ENCODE measurements around the gene CEP126. TPM values are rescaled to one million over a fixed set of nuclear protein-coding genes. Genes with fewer than 3 reads are reported as not detected.
"Not testable (repeated sequence)": the region's sequence is repeated elsewhere in the genome, so short reads cannot be mapped to it uniquely, and the experiment has no call there.

The CEP126 gene
- total and polyA plus RNA-seq, 2 donors (not counting 1 experiment from before 2014, with no cell fraction given): 4.7 to 6.4 TPM

DNA sequence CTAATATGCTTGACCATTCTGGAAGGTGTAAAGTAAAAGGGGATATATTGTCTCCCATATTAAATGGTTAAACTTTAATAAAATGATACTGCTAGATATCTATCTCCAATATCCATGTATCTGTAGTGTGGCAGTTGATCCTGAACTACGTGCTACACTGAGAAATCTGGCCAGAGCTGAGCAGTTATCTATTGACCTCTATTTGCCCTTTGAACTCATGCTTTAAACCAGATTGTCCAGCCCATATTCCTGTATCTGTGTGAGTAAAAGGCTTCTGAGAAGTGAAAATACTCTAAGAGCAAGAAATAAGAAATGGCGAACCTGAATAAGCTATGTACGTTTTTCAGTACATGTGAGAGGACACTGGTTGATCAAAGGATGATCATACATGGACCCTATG lies 40.5 kb downstream of the CEP126 start:
- no peaks in the 10 kb centered on the region for H3K4me1 ChIP-seq (ENCODE audit: control insufficient read depth, extremely low read depth, insufficient read depth, low read length)
- H3K27me3 ChIP-seq (ENCODE audit: control insufficient read depth, insufficient read depth, low read length): no peaks in the 10 kb centered on the region
- H3K36me3 ChIP-seq (ENCODE audit: control insufficient read depth, insufficient read depth, low read length): no peaks in the 10 kb centered on the region
- TF ChIP-seq, protein P1, sequence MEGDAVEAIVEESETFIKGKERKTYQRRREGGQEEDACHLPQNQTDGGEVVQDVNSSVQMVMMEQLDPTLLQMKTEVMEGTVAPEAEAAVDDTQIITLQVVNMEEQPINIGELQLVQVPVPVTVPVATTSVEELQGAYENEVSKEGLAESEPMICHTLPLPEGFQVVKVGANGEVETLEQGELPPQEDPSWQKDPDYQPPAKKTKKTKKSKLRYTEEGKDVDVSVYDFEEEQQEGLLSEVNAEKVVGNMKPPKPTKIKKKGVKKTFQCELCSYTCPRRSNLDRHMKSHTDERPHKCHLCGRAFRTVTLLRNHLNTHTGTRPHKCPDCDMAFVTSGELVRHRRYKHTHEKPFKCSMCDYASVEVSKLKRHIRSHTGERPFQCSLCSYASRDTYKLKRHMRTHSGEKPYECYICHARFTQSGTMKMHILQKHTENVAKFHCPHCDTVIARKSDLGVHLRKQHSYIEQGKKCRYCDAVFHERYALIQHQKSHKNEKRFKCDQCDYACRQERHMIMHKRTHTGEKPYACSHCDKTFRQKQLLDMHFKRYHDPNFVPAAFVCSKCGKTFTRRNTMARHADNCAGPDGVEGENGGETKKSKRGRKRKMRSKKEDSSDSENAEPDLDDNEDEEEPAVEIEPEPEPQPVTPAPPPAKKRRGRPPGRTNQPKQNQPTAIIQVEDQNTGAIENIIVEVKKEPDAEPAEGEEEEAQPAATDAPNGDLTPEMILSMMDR (conservative IDR thresholded peaks at IDR 0.05 in 1 of 2, IDR thresholded peaks at IDR 0.05 in 1 of 2; ENCODE audit: low read depth in 1 of 2, low read length in 2 of 2): no peak
- no peak for TF ChIP-seq EZH2 (IDR thresholded peaks at IDR 0.05; ENCODE audit: low read length, missing control alignments)
- H3K4me2 ChIP-seq (ENCODE audit: extremely low read depth, insufficient read depth, low read length): no peak overlapping the region
- H3K79me2 ChIP-seq (ENCODE audit: control insufficient read depth, insufficient read depth, low read length): no peaks in the 10 kb centered on the region
- H3K27ac ChIP-seq (ENCODE audit: insufficient read depth, low read length): no peak overlapping the region
- no peaks in the 10 kb centered on the region for H3K9me3 ChIP-seq (ENCODE audit: control insufficient read depth, insufficient read depth, low read depth, low read length)
- no peak overlapping the region for H3K9ac ChIP-seq (ENCODE audit: insufficient read depth, low read length)
- no peak overlapping the region for H3K4me3 ChIP-seq (replicated peaks in 1 of 4; ENCODE audit: control extremely low read depth in 1 of 4, insufficient read depth in 1 of 4, low read depth in 3 of 4, low read length in 4 of 4)
- H2AFZ ChIP-seq (ENCODE audit: low read length): no peak overlapping the region
- no peak for DNase-seq (ENCODE audit: low read depth in 2 of 2)
- H4K20me1 ChIP-seq (ENCODE audit: control insufficient read depth, extremely low read depth, insufficient read depth, low read length): no peaks in the 10 kb centered on the region

DNA sequence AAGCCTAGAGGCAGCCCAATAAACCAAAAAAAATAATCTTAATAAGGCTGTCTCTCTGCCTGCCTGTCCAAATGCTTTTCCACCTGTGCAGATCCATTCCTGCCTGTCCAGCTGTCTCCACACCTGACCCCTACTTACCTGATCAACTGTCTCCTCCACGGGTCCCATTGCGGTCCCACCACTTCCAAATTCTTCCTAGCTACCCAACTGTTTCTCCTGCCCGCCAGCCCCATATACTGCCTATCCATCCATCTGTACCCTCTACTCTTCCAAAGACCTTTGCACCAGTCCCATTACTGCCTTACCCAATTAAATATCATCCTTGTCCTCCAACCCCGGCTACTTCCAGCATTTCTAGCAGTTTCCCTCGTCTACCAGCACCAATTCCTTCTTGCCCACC lies 40.9 kb downstream of the CEP126 start:
- no peaks in the 10 kb centered on the region for H3K36me3 ChIP-seq (ENCODE audit: control insufficient read depth, insufficient read depth, low read length)
- no peaks in the 10 kb centered on the region for H4K20me1 ChIP-seq (ENCODE audit: control insufficient read depth, extremely low read depth, insufficient read depth, low read length)
- no peak overlapping the region for H3K4me2 ChIP-seq (ENCODE audit: extremely low read depth, insufficient read depth, low read length)
- TF ChIP-seq, protein P1 (conservative IDR thresholded peaks at IDR 0.05 in 1 of 2, IDR thresholded peaks at IDR 0.05 in 1 of 2; ENCODE audit: low read depth in 1 of 2, low read length in 2 of 2): no peak
- TF ChIP-seq EZH2 (IDR thresholded peaks at IDR 0.05; ENCODE audit: low read length, missing control alignments): no peak
- no peaks in the 10 kb centered on the region for H3K79me2 ChIP-seq (ENCODE audit: control insufficient read depth, insufficient read depth, low read length)
- H3K9ac ChIP-seq (ENCODE audit: insufficient read depth, low read length): no peak overlapping the region
- no peak for DNase-seq (ENCODE audit: low read depth in 2 of 2)
- H2AFZ ChIP-seq (ENCODE audit: low read length): no peak overlapping the region
- H3K4me3 ChIP-seq (replicated peaks in 1 of 4; ENCODE audit: control extremely low read depth in 1 of 4, insufficient read depth in 1 of 4, low read depth in 3 of 4, low read length in 4 of 4): no peak overlapping the region
- no peaks in the 10 kb centered on the region for H3K9me3 ChIP-seq (ENCODE audit: control insufficient read depth, insufficient read depth, low read depth, low read length)
- H3K27ac ChIP-seq (ENCODE audit: insufficient read depth, low read length): no peak overlapping the region
- no peaks in the 10 kb centered on the region for H3K4me1 ChIP-seq (ENCODE audit: control insufficient read depth, extremely low read depth, insufficient read depth, low read length)
- no peaks in the 10 kb centered on the region for H3K27me3 ChIP-seq (ENCODE audit: control insufficient read depth, insufficient read depth, low read length)

DNA sequence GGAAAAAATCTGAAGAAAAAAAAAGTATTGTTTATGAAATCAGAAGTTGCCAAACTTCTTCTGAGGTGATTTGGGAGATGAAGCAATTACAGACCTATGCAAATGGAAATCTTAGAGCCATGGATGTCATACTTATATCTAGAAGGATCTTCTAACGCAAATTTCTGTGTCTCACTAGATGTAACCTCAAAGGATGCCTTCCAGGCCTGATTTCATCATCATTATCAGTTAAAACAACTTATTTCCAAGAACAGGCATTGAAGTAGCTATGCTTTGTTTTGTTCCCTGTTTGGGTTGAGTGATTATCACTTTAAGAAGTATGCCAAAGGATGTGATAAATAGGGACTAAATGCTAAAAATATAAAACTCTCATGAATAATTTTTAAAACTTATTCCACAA lies 45.4 kb downstream of the CEP126 start:
- Histone ChIP-seq H4K20me1 (ENCODE audit: control insufficient read depth, extremely low read depth, insufficient read depth, low read length) (no peaks in the 10 kb centered on the region), H3K27ac (ENCODE audit: insufficient read depth, low read length) (no peak overlapping the region), H3K27me3 (ENCODE audit: control insufficient read depth, insufficient read depth, low read length) (no peaks in the 10 kb centered on the region), H3K9ac (ENCODE audit: insufficient read depth, low read length) (no peak overlapping the region), H3K4me3 (replicated peaks in 1 of 4; ENCODE audit: control extremely low read depth in 1 of 4, insufficient read depth in 1 of 4, low read depth in 3 of 4, low read length in 4 of 4) (no peak overlapping the region), H3K9me3 (ENCODE audit: control insufficient read depth, insufficient read depth, low read depth, low read length) (no peaks in the 10 kb centered on the region), H3K4me2 (ENCODE audit: extremely low read depth, insufficient read depth, low read length) (no peak overlapping the region), H3K36me3 (ENCODE audit: control insufficient read depth, insufficient read depth, low read length) (no peaks in the 10 kb centered on the region), H2AFZ (ENCODE audit: low read length) (no peak overlapping the region), H3K79me2 (ENCODE audit: control insufficient read depth, insufficient read depth, low read length) (no peaks in the 10 kb centered on the region), H3K4me1 (ENCODE audit: control insufficient read depth, extremely low read depth, insufficient read depth, low read length) (no peaks in the 10 kb centered on the region)
- TF ChIP-seq, protein P1 (conservative IDR thresholded peaks at IDR 0.05 in 1 of 2, IDR thresholded peaks at IDR 0.05 in 1 of 2; ENCODE audit: low read depth in 1 of 2, low read length in 2 of 2): no peak
- no peak for TF ChIP-seq EZH2 (IDR thresholded peaks at IDR 0.05; ENCODE audit: low read length, missing control alignments)
- no peak for DNase-seq (ENCODE audit: low read depth in 2 of 2)

DNA sequence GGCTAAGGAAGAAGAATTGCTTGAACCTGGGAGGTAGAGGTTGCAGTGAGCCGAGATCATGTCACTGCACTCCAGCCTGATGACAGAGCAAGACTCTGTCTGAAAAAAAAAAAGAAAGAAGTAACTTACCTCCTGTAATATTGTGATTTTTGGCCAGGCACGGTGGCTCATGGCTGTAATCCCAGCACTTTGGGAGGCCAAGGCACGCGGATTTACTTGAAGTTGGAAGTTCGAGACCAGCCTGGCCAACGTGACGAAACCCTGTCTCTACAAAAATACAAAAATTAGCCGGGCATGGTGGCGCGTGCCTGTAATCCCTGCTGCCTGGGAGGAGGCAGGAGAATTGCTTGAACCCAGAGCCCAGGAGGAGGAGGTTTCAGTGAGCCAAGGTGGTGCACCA lies 49.4 kb downstream of the CEP126 start:
- not testable (repeated sequence) for H3K27ac ChIP-seq (ENCODE audit: insufficient read depth, low read length); H3K9me3 ChIP-seq (ENCODE audit: control insufficient read depth, insufficient read depth, low read depth, low read length); H2AFZ ChIP-seq (ENCODE audit: low read length); DNase-seq (ENCODE audit: low read depth in 2 of 2); H3K4me3 ChIP-seq (replicated peaks in 1 of 4; ENCODE audit: control extremely low read depth in 1 of 4, insufficient read depth in 1 of 4, low read depth in 3 of 4, low read length in 4 of 4); H3K4me1 ChIP-seq (ENCODE audit: control insufficient read depth, extremely low read depth, insufficient read depth, low read length); H3K4me2 ChIP-seq (ENCODE audit: extremely low read depth, insufficient read depth, low read length); H3K36me3 ChIP-seq (ENCODE audit: control insufficient read depth, insufficient read depth, low read length); H3K79me2 ChIP-seq (ENCODE audit: control insufficient read depth, insufficient read depth, low read length); H4K20me1 ChIP-seq (ENCODE audit: control insufficient read depth, extremely low read depth, insufficient read depth, low read length); H3K9ac ChIP-seq (ENCODE audit: insufficient read depth, low read length); H3K27me3 ChIP-seq (ENCODE audit: control insufficient read depth, insufficient read depth, low read length)
